ENCODE results near the gene PLCG2. TPM values are rescaled to one million over a fixed set of nuclear protein-coding genes. Genes with fewer than 3 reads are reported as not detected.

Gene PLCG2
- polyA plus RNA-seq, 1 donor from 2014 or later, result not detected

DNA sequence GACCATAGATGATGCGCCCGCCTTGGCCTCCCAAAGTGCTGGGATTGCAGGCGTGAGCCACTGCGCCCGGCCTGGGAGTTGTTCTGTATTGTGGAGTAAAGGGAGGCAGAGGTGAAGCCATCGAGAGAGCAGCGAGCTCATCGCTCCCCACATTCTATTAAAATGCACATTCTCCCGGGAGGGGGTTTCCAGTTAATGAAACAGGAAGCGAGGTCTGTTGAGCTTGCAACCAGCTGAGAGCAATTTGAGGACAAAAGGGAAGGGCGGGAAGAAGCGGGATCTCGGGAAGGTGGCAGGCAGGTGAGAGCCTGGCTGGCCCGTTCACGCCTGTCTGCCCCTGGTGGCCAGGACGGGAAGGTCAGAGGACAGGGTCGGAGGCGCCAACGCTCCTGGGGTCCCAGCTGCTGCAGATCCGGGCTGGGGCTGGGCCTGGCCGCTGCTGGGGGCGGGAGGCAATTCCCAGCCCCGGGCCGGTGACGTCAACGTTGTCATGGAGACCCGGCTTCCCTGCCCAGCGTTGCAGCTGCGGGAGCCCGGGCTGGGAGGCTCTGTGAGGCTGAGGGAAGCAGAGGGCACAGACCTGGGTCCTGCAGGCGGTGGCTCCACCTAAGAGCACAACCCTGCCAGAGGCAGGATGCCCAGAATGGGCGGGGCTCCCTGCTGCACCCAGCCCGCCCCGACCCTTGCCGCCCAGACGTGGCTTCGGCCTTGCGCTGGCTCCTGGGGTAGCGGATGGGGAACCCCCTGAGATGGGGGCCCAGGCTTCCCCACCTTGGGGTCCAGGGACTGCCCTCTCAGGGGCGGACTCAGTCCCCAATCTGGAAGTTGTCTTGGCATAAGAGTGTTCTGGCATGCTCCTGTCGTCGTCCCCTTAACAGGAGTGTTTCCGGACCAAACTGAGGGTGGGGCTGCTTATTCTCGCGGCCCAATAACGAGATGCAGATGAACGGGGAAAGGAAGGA, 48.7 kb upstream of the PLCG2 start:
- Histone ChIP-seq H3F3A (ENCODE audit: insufficient read depth, low read length, poor library complexity, severe bottlenecking) (no peaks in the 10 kb centered on the region), H3K9ac (ENCODE audit: low read length) (peak overlapping the region; percentile 76), H3K9me3 (ENCODE audit: low read length) (no peaks in the 10 kb centered on the region), H4K20me1 (ENCODE audit: insufficient read depth) (no peaks in the 10 kb centered on the region), H3K36me3 (ENCODE audit: insufficient read depth, low read length) (no peaks in the 10 kb centered on the region), H3K79me2 (replicated peaks; ENCODE audit: insufficient read depth, low read length) (no peaks in the 10 kb centered on the region), H3K27ac (ENCODE audit: low read length) (peak overlapping the region; percentile 82), H3K4me2 (ENCODE audit: low read length) (peak overlapping the region; percentile 62), H3K4me3 (ENCODE audit: low read length) (peak overlapping the region; percentile 59), H2AFZ (ENCODE audit: low read depth, low read length) (peak overlapping the region; percentile 85), H3K9me2 (ENCODE audit: insufficient read depth, low read length) (no peaks in the 10 kb centered on the region), H3K27me3 (ENCODE audit: insufficient read depth, low read depth, low read length) (no peaks in the 10 kb centered on the region)
- TF ChIP-seq RAD21 (conservative IDR thresholded peaks at IDR 0.05), result peak; percentile 66
- TF ChIP-seq MXI1 (conservative IDR thresholded peaks at IDR 0.05; ENCODE audit: poor library complexity, severe bottlenecking), result peak; percentile 8
- peak; percentile 67 for TF ChIP-seq EP300 (conservative IDR thresholded peaks at IDR 0.05; ENCODE audit: poor library complexity, severe bottlenecking)
- peak; percentile 65 for TF ChIP-seq SMC3 (conservative IDR thresholded peaks at IDR 0.05; ENCODE audit: poor library complexity)
- TF ChIP-seq EZH2 (IDR thresholded peaks at IDR 0.05; ENCODE audit: borderline replicate concordance, insufficient read depth, low read length, poor library complexity, severe bottlenecking), result no peak
- TF ChIP-seq TAF1 (IDR thresholded peaks at IDR 0.05; ENCODE audit: low read depth), result peak; percentile 45
- peak; percentile 84 for TF ChIP-seq POLR2AphosphoS5 (IDR thresholded peaks at IDR 0.05)
- TF ChIP-seq, protein P1, sequence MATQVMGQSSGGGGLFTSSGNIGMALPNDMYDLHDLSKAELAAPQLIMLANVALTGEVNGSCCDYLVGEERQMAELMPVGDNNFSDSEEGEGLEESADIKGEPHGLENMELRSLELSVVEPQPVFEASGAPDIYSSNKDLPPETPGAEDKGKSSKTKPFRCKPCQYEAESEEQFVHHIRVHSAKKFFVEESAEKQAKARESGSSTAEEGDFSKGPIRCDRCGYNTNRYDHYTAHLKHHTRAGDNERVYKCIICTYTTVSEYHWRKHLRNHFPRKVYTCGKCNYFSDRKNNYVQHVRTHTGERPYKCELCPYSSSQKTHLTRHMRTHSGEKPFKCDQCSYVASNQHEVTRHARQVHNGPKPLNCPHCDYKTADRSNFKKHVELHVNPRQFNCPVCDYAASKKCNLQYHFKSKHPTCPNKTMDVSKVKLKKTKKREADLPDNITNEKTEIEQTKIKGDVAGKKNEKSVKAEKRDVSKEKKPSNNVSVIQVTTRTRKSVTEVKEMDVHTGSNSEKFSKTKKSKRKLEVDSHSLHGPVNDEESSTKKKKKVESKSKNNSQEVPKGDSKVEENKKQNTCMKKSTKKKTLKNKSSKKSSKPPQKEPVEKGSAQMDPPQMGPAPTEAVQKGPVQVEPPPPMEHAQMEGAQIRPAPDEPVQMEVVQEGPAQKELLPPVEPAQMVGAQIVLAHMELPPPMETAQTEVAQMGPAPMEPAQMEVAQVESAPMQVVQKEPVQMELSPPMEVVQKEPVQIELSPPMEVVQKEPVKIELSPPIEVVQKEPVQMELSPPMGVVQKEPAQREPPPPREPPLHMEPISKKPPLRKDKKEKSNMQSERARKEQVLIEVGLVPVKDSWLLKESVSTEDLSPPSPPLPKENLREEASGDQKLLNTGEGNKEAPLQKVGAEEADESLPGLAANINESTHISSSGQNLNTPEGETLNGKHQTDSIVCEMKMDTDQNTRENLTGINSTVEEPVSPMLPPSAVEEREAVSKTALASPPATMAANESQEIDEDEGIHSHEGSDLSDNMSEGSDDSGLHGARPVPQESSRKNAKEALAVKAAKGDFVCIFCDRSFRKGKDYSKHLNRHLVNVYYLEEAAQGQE (IDR thresholded peaks at IDR 0.05; ENCODE audit: borderline replicate concordance), result peak; percentile 92
- TF ChIP-seq, protein P2, sequence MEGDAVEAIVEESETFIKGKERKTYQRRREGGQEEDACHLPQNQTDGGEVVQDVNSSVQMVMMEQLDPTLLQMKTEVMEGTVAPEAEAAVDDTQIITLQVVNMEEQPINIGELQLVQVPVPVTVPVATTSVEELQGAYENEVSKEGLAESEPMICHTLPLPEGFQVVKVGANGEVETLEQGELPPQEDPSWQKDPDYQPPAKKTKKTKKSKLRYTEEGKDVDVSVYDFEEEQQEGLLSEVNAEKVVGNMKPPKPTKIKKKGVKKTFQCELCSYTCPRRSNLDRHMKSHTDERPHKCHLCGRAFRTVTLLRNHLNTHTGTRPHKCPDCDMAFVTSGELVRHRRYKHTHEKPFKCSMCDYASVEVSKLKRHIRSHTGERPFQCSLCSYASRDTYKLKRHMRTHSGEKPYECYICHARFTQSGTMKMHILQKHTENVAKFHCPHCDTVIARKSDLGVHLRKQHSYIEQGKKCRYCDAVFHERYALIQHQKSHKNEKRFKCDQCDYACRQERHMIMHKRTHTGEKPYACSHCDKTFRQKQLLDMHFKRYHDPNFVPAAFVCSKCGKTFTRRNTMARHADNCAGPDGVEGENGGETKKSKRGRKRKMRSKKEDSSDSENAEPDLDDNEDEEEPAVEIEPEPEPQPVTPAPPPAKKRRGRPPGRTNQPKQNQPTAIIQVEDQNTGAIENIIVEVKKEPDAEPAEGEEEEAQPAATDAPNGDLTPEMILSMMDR (IDR thresholded peaks at IDR 0.05; ENCODE audit: poor library complexity, severe bottlenecking), result peak; percentile 85

DNA sequence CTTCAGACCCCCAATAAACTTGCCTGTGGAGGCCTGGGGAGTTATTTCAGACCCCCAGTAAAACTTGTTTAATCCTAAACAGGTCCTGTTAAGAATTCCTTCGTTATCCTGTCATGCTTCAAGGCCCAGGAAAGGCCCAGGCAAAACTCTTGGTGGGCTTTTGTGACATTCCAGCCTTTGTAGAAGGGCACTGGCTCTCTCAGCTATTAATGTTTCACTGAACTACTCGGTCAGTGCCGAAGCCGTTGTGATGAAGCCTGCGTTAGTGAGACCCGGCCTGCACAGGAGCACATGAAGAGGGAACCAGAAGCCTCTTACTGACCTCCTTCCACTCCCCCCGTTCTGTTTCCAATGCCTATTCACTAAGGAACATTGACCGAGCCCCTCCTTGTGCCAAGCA, 47.4 kb upstream of the PLCG2 start:
- no peaks in the 10 kb centered on the region for H3K36me3 ChIP-seq (ENCODE audit: insufficient read depth, low read length)
- no peak for TF ChIP-seq EZH2 (IDR thresholded peaks at IDR 0.05; ENCODE audit: borderline replicate concordance, insufficient read depth, low read length, poor library complexity, severe bottlenecking)
- TF ChIP-seq MXI1 (conservative IDR thresholded peaks at IDR 0.05; ENCODE audit: poor library complexity, severe bottlenecking), result no peak
- TF ChIP-seq SMC3 (conservative IDR thresholded peaks at IDR 0.05; ENCODE audit: poor library complexity), result no peak
- TF ChIP-seq, protein P2 (IDR thresholded peaks at IDR 0.05; ENCODE audit: poor library complexity, severe bottlenecking), result no peak
- no peak for TF ChIP-seq EP300 (conservative IDR thresholded peaks at IDR 0.05; ENCODE audit: poor library complexity, severe bottlenecking)
- TF ChIP-seq, protein P1 (IDR thresholded peaks at IDR 0.05; ENCODE audit: borderline replicate concordance), result no peak
- no peak for TF ChIP-seq RAD21 (conservative IDR thresholded peaks at IDR 0.05)
- TF ChIP-seq TAF1 (IDR thresholded peaks at IDR 0.05; ENCODE audit: low read depth), result no peak
- TF ChIP-seq POLR2AphosphoS5 (IDR thresholded peaks at IDR 0.05), result no peak
- H2AFZ ChIP-seq (ENCODE audit: low read depth, low read length), result no peak overlapping the region
- H3K27me3 ChIP-seq (ENCODE audit: insufficient read depth, low read depth, low read length), result no peaks in the 10 kb centered on the region
- H3K79me2 ChIP-seq (replicated peaks; ENCODE audit: insufficient read depth, low read length), result no peaks in the 10 kb centered on the region
- H3K9me2 ChIP-seq (ENCODE audit: insufficient read depth, low read length), result no peaks in the 10 kb centered on the region
- H3K4me3 ChIP-seq (ENCODE audit: low read length), result no peak overlapping the region
- H3K9me3 ChIP-seq (ENCODE audit: low read length), result no peaks in the 10 kb centered on the region
- H3K4me2 ChIP-seq (ENCODE audit: low read length), result no peak overlapping the region
- H3F3A ChIP-seq (ENCODE audit: insufficient read depth, low read length, poor library complexity, severe bottlenecking), result no peaks in the 10 kb centered on the region
- H3K27ac ChIP-seq (ENCODE audit: low read length), result no peak overlapping the region
- no peaks in the 10 kb centered on the region for H4K20me1 ChIP-seq (ENCODE audit: insufficient read depth)
- H3K9ac ChIP-seq (ENCODE audit: low read length), result no peak overlapping the region
